Activated T-helper 2 cell treated with anti-CD3 and anti-CD28 coated beads, Interferon-gamma antibody, Interleukin-2, Interleukin-4, amounts not matched to agents 10 μg/mL and 5 μg/mL and 100 μg/mL, durations not matched to agents 14 hours and 24 hours and 36 hours (primary cell): ENCODE data around the gene HS3ST5. TPM values are rescaled to one million over a fixed set of nuclear protein-coding genes. Genes with fewer than 3 reads are reported as not detected.
"Not testable (repeated sequence)": the region's sequence is repeated elsewhere in the genome, so short reads cannot be mapped to it uniquely, and the experiment has no call there.

Experiments used
- DNase-seq: peaks from one replicate; pipeline ENCODE4 v3.0.0; 2021; ENCODE audit warnings: low spot score
- H3K27ac Mint-ChIP-seq: one replicate; pipeline ENCODE4 v1.8.0; 2021; ENCODE audit warnings: mixed read lengths
- H3K27me3 Mint-ChIP-seq: one replicate; pipeline ENCODE4 v1.8.0; 2021; ENCODE audit warnings: low read depth, mixed read lengths
- H3K36me3 Mint-ChIP-seq: one replicate; pipeline ENCODE4 v1.8.0; 2021; ENCODE audit warnings: low read depth, mixed read lengths
- H3K4me1 Mint-ChIP-seq: one replicate; pipeline ENCODE4 v1.8.0; 2021; ENCODE audit warnings: low read depth, mixed read lengths
- H3K4me3 Mint-ChIP-seq: one replicate; pipeline ENCODE4 v1.8.0; 2021; ENCODE audit warnings: low read depth, mild to moderate bottlenecking, moderate library complexity, mixed read lengths
- H3K9me3 Mint-ChIP-seq: one replicate; pipeline ENCODE4 v1.8.0; 2021; ENCODE audit warnings: mixed read lengths
- intact Hi-C: fragments of 100-400 bp; cut with micrococcal nuclease; formaldehyde crosslinking; loops from one replicate; pipeline ENCODE4 v1.15.1; 2023
- total RNA-seq: library from RNA; stranded (reverse); gene quantifications from 2 replicates; pipeline ENCODE4 v1.2.3, GENCODE V29; 2022

The HS3ST5 gene
- total RNA-seq, 1 donor from 2014 or later: not detected

- no peak overlapping the region for H3K27ac Mint-ChIP-seq
- H3K36me3 Mint-ChIP-seq: no peaks in the 10 kb centered on the region
- H3K4me1 Mint-ChIP-seq: peaks cover 3% of the 10 kb centered on the region
- intact Hi-C loops: no loop called here
- H3K9me3 Mint-ChIP-seq: no peaks in the 10 kb centered on the region
- H3K4me3 Mint-ChIP-seq: no peak overlapping the region
- DNase-seq: no peak
- peaks cover 2% of the 10 kb centered on the region for H3K27me3 Mint-ChIP-seq
Observed at GRCh38 chr6:114080891-114081510, 261.8 kb downstream of the HS3ST5 start.

DNA sequence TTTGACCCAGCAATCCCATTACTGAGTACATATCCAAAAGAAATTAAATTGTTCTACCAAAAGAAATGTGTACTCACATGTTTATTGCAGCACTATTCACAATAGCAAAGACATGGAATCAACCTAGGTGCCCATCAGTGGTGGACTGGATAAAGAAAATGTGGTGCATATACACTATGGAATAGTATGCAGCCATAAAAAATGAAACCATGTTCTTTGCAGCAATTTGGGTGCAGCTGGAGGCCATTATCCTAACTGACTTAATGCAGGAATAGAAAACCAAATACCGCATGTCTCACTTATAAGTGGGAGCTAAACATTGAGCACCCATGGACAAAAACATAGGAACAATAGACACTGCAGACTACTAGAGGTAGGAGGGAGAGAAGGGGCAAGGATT lies 262.4 kb downstream of the HS3ST5 start:
- H3K27me3 Mint-ChIP-seq, H3K4me3 Mint-ChIP-seq, H3K36me3 Mint-ChIP-seq, H3K27ac Mint-ChIP-seq, intact Hi-C loops, DNase-seq, H3K4me1 Mint-ChIP-seq, H3K9me3 Mint-ChIP-seq: not testable (repeated sequence)

DNA sequence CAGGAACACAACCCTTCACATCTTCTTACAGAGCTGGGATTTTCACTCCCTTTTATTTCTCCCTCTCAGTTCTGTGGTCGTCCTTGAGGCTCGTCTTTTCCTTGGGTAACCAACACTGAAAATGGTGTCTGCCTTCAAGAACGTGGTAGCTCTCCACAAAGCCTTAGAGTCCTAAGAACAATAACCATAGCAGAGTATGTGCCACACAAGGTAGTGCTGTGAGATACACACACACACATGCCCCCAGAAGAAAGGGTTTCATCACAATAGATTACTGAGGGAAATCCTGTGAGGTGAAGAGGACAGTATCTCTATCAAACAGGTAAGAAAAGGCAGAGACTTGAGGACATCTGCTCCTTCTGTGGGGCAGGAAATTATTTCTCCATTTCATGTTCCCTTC lies 267.0 kb downstream of the HS3ST5 start:
- peaks cover 3% of the 10 kb centered on the region for H3K4me1 Mint-ChIP-seq
- H3K27me3 Mint-ChIP-seq: peaks cover 2% of the 10 kb centered on the region
- H3K36me3 Mint-ChIP-seq: no peaks in the 10 kb centered on the region
- no peaks in the 10 kb centered on the region for H3K9me3 Mint-ChIP-seq
- H3K27ac Mint-ChIP-seq: no peak overlapping the region
- no peak for DNase-seq
- H3K4me3 Mint-ChIP-seq: no peak overlapping the region
- intact Hi-C loops: no loop called here

DNA sequence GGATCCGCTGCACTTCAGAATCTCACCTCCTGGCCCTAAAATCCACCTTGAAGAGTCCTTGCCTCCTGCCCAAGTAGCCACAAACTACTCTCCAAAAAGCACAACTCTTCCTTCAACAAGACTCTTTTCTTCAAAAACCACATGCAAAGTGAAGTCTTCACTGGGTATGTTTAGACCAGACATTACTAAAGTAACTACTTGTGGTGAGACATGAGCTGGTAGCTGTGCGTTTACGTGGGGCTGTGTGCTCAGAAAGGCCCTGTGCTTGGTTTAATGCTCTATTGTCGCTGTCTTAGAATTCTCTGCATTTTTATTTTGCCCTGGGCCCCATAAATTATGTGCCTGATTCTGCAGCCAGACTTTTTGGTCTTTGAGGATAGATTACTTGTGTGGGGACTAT lies 267.5 kb downstream of the HS3ST5 start:
- intact Hi-C loops: no loop called here
- no peak for DNase-seq
- Mint-ChIP-seq H3K27ac (no peak overlapping the region), H3K27me3 (peaks cover 2% of the 10 kb centered on the region), H3K36me3 (no peaks in the 10 kb centered on the region), H3K9me3 (no peaks in the 10 kb centered on the region), H3K4me3 (no peak overlapping the region), H3K4me1 (peaks cover 3% of the 10 kb centered on the region)

DNA sequence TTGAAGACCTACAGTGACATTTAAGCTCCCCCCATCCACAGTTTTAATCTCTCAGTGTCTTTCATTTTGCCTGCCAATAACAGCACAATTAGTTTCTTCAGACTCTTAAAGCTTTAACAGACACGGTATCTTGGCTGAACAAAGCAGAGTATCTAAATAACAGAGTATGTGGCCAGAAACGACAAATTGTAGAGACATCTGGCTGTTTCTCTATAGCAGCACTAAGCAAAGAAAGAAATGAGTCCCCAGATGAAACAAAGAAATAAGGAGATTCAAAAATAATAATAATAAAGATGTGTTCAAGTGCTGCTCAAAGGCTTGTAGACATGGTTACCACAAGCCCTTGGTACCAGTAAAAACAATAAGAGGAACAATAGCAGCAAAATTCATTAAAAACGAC lies 274.1 kb downstream of the HS3ST5 start:
- Mint-ChIP-seq H3K4me3 (no peak overlapping the region), H3K9me3 (no peaks in the 10 kb centered on the region), H3K4me1 (no peaks in the 10 kb centered on the region), H3K27me3 (peaks cover 4% of the 10 kb centered on the region), H3K27ac (no peak overlapping the region), H3K36me3 (no peaks in the 10 kb centered on the region)
- intact Hi-C loops: no loop called here
- DNase-seq: no peak

- H3K36me3 Mint-ChIP-seq: no peaks in the 10 kb centered on the region
- no peak for DNase-seq
- H3K4me1 Mint-ChIP-seq: no peaks in the 10 kb centered on the region
- no peak overlapping the region for H3K27ac Mint-ChIP-seq
- H3K27me3 Mint-ChIP-seq: peaks cover 4% of the 10 kb centered on the region
- intact Hi-C loops: no loop called here
- no peaks in the 10 kb centered on the region for H3K9me3 Mint-ChIP-seq
- no peak overlapping the region for H3K4me3 Mint-ChIP-seq
Observed at GRCh38 chr6:114068116-114068515, 274.7 kb downstream of the HS3ST5 start.

GRCh38 chr6:114064862-114065261 lies 278.0 kb downstream of the HS3ST5 start:
- H3K27me3 Mint-ChIP-seq: peaks cover 4% of the 10 kb centered on the region

GRCh38 chr6:114063956-114064355 lies 278.9 kb downstream of the HS3ST5 start:
- H3K4me1 Mint-ChIP-seq: no peaks in the 10 kb centered on the region
- no peak overlapping the region for H3K27ac Mint-ChIP-seq
- peaks cover 4% of the 10 kb centered on the region for H3K27me3 Mint-ChIP-seq
- DNase-seq: no peak
- no peaks in the 10 kb centered on the region for H3K9me3 Mint-ChIP-seq
- intact Hi-C loops: no loop called here
- H3K4me3 Mint-ChIP-seq: no peak overlapping the region
- no peaks in the 10 kb centered on the region for H3K36me3 Mint-ChIP-seq

More at GRCh38 chr6:114064862-114065261, 278.0 kb downstream of the HS3ST5 start:
- no peak overlapping the region for H3K4me3 Mint-ChIP-seq
- intact Hi-C loops: no loop called here
- no peaks in the 10 kb centered on the region for H3K9me3 Mint-ChIP-seq
- no peaks in the 10 kb centered on the region for H3K4me1 Mint-ChIP-seq
- DNase-seq: no peak
- H3K27ac Mint-ChIP-seq: no peak overlapping the region
- H3K36me3 Mint-ChIP-seq: no peaks in the 10 kb centered on the region

GRCh38 chr6:114062199-114062598 lies 280.6 kb downstream of the HS3ST5 start:
- no peak overlapping the region for H3K27ac Mint-ChIP-seq
- intact Hi-C loops: no loop called here
- H3K9me3 Mint-ChIP-seq: no peaks in the 10 kb centered on the region
- no peaks in the 10 kb centered on the region for H3K36me3 Mint-ChIP-seq
- H3K4me3 Mint-ChIP-seq: no peak overlapping the region
- H3K4me1 Mint-ChIP-seq: no peaks in the 10 kb centered on the region
- no peak for DNase-seq
- peaks cover 4% of the 10 kb centered on the region for H3K27me3 Mint-ChIP-seq

DNA sequence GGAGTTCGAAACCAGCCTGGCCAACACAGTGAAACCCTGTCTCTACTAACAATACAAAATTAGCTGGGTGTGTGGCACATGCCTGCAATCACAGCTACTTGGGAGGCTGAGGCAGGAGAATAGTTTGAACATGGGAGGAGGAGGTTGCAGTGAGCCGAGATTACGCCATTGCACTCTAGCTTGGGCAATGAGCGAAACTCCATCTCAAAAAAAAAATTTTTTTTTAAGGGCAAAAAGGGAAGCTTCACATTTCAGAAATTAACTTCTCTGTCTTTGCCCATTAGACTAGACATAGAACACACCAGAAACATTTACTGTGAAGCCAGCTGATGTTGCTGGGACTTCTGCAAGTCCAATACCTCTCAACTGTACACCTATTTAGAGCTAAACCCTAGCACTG lies 281.1 kb downstream of the HS3ST5 start:
- no peaks in the 10 kb centered on the region for H3K9me3 Mint-ChIP-seq

DNA sequence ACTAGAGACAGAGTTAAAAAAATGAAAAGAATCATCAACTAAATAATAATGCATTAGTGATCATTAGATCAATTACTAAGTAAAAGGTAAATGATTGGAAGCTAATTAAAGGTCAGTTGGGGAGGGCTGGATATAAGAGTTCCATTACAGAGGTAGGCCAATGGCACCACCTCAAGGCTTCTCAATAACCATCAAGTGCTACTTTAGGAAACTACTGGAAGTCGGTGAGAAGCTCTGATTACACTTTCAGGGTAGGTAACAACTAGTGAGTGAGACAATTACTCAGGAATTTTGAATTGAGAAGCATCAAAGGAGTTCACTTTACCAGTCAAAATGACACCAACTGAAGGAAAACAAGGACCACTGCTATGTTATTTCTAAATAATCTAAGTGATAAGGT lies 281.7 kb downstream of the HS3ST5 start:
- DNase-seq: no peak
- Mint-ChIP-seq H3K27me3 (peaks cover 4% of the 10 kb centered on the region), H3K9me3 (no peaks in the 10 kb centered on the region), H3K27ac (no peak overlapping the region), H3K36me3 (no peaks in the 10 kb centered on the region), H3K4me1 (no peaks in the 10 kb centered on the region), H3K4me3 (no peak overlapping the region)
- intact Hi-C loops: no loop called here

More for the DNA sequence above, 281.1 kb downstream of the HS3ST5 start:
- Mint-ChIP-seq H3K4me3 (no peak overlapping the region), H3K27ac (no peak overlapping the region), H3K4me1 (no peaks in the 10 kb centered on the region), H3K36me3 (no peaks in the 10 kb centered on the region), H3K27me3 (peaks cover 4% of the 10 kb centered on the region)
- no peak for DNase-seq
- intact Hi-C loops: no loop called here

DNA sequence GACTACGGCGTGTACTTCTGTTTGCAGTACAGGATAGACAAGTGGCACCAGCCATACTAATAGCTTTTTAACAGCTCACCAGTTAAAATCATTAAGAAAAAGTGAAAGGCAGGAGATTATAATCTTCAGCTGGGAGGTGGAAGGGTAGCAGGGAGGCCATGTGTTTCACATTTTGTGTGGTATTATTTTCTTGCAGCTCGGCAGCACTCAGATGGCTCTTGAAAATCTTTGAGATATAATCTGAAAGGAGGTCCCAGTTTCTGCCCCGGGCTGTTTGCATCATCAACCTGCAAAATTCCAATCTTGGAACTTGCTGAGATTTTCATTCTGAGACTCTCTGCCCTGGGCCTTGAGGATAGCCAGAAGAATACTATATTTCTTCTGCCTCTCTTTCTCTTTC lies 284.4 kb downstream of the HS3ST5 start:
- no peaks in the 10 kb centered on the region for H3K36me3 Mint-ChIP-seq
- H3K4me3 Mint-ChIP-seq: no peak overlapping the region
- H3K27me3 Mint-ChIP-seq: peaks cover 1% of the 10 kb centered on the region
- no peak for DNase-seq
- no peaks in the 10 kb centered on the region for H3K9me3 Mint-ChIP-seq
- no peak overlapping the region for H3K27ac Mint-ChIP-seq
- intact Hi-C loops: no loop called here
- H3K4me1 Mint-ChIP-seq: no peaks in the 10 kb centered on the region

DNA sequence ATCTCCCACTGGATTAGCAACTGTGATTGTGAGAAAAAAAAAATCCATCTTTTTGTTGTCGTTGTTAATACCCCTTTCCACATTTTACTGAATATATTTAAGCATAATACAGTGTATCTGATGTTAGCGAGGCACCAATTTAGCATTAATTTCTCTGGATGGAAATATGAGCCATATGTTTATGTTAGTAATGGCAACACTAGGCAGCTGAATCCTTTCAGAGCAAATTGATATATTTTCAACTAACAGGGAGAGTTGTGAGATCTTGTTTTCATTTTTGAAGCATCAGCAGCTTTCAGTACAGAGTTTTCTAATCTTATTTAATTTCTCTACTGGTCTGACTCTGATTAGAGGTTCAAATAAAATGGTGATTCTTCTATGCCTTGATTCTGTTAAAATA lies 287.1 kb downstream of the HS3ST5 start:
- Mint-ChIP-seq H3K9me3 (no peaks in the 10 kb centered on the region), H3K27ac (no peak overlapping the region)

DNA sequence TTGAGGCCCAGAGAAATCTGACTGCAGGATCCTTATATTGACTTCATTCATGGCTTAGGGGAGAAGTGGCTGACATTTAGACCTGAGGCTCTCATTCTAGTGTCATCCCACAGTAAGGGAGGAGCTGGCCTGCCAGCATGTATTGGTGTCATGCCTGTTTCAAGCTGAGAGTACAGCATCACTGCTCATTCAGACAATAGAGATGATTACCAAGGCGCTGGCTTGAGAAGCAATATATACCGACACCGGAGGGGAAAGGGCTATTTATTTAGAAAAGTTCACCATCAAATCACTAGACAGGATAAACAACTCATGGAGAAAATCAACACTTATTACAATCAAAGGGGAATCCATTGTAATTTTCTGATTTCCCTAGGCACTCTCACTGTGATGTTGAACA lies 287.5 kb downstream of the HS3ST5 start:
- Mint-ChIP-seq H3K36me3 (no peaks in the 10 kb centered on the region), H3K4me3 (no peak overlapping the region), H3K27me3 (peaks cover 1% of the 10 kb centered on the region), H3K4me1 (no peaks in the 10 kb centered on the region), H3K27ac (no peak overlapping the region), H3K9me3 (no peaks in the 10 kb centered on the region)
- DNase-seq: no peak
- intact Hi-C loops: no loop called here

More for the DNA sequence above, 287.1 kb downstream of the HS3ST5 start:
- DNase-seq: no peak
- intact Hi-C loops: no loop called here
- Mint-ChIP-seq H3K36me3 (no peaks in the 10 kb centered on the region), H3K27me3 (peaks cover 1% of the 10 kb centered on the region), H3K4me3 (no peak overlapping the region), H3K4me1 (no peaks in the 10 kb centered on the region)
